K562 (cell line): ENCODE measurements around the gene SESN2. TPM values are rescaled to one million over a fixed set of nuclear protein-coding genes. Genes with fewer than 3 reads are reported as not detected.

ENCODE experiments used
- ATAC-seq: fragments of 200-7000 bp; cut with Tn5 transposase; 3 replicates; pipeline ENCODE4 v1.9.1; 2020; ENCODE audit warnings: moderate library complexity
- BruUV-seq: library from RNA; stranded (reverse); fragments of 400-500 nt; replicated peaks from 2 replicates; lab custom pipeline; 2021; lab: Mats Ljungman, UMichigan
- CTCF ChIA-PET: fragments of 300-600 bp; formaldehyde crosslinking; extraction: SDS; loops from one replicate; lab custom pipeline; 2021; ENCODE audit warnings: low intra/inter-chr PET ratio; lab: Yijun Ruan, JAX
- POLR2A ChIA-PET: fragments of 300-600, 350-650 bp; sonication (Branson Sonifier 250); formaldehyde crosslinking; extraction: SDS; loops from one replicate; lab custom pipeline; 2021; ENCODE audit warnings: antibody characterized with exemption, inconsistent platforms; lab: Yijun Ruan, JAX
- DNase-seq, 4 experiments: peaks; one replicate each; pipeline versions ENCODE4 v3.0.0 to v3.0.0-alpha.2; 2011 to 2018; ENCODE audit warnings: low spot score in 3 of 4, mixed read lengths in 3 of 4; ENCODE audit errors: extremely low read depth in 1 of 4
- FAIRE-seq: peaks from 2 replicates; lab custom pipeline; 2011; peaks lifted over from hg19 to GRCh38; lab: Jason Lieb, UNC
- H2AFZ ChIP-seq: 2 replicates; pipeline ENCODE4 v1.6.0; 2011; ENCODE audit warnings: low read depth, low read length, control low read depth, inconsistent platforms
- H3K27ac ChIP-seq: fragments of 200-600 bp; 3 replicates; pipeline ENCODE4 v1.8.0; 2011; ENCODE audit warnings: low read depth, mild to moderate bottlenecking, control low read depth, inconsistent platforms, low read length, moderate library complexity, mixed read lengths; ENCODE audit errors: extremely low read depth
- H3K27me3 ChIP-seq, 2 experiments: fragments of 300-600 bp in 1 of 2; 2 replicates in 1 of 2; 3 replicates in 1 of 2; pipeline versions ENCODE4 v1.6.0 to v1.8.0; 2011; ENCODE audit warnings: inconsistent platforms in 2 of 2, low read length in 2 of 2, mild to moderate bottlenecking in 1 of 2, mixed read lengths in 1 of 2, moderate library complexity in 1 of 2; ENCODE audit not compliant: control insufficient read depth in 2 of 2, insufficient read depth in 2 of 2
- H3K36me3 ChIP-seq: fragments of 300-600 bp; 3 replicates; pipeline ENCODE4 v1.8.0; 2011; ENCODE audit warnings: mild to moderate bottlenecking, low read length, inconsistent platforms; ENCODE audit not compliant: control insufficient read depth, insufficient read depth
- H3K4me1 ChIP-seq, 2 experiments: fragments of 200-600 bp in 1 of 2; replicated peaks in 1 of 2; 2 replicates in 1 of 2; 3 replicates in 1 of 2; pipeline versions ENCODE4 v1.5.1 to v1.8.0; 2011; ENCODE audit warnings: inconsistent platforms in 2 of 2, low read length in 2 of 2, mild to moderate bottlenecking in 1 of 2, mixed read lengths in 1 of 2, moderate library complexity in 1 of 2; ENCODE audit not compliant: control insufficient read depth in 2 of 2, insufficient read depth in 2 of 2
- H3K4me2 ChIP-seq: 2 replicates; pipeline ENCODE4 v1.6.1; 2011; ENCODE audit warnings: low read length, control low read depth, inconsistent platforms, mixed read lengths; ENCODE audit not compliant: insufficient read depth
- H3K4me3 ChIP-seq: fragments of 200-600 bp; sonication (generic), shearing (Covaris generic); 2 replicates; pipeline ENCODE4 v1.5.1; 2016; ENCODE audit warnings: control low read depth, inconsistent platforms
- H3K79me2 ChIP-seq: fragments of 200-600 bp; 3 replicates; pipeline ENCODE4 v1.8.0; 2011; ENCODE audit warnings: low read length, inconsistent platforms; ENCODE audit not compliant: control insufficient read depth, insufficient read depth
- H3K9ac ChIP-seq, 2 experiments: 2 replicates each; pipeline versions ENCODE4 v1.6.0 to v1.6.1; 2011; ENCODE audit warnings: low read depth in 2 of 2, low read length in 2 of 2, control low read depth in 1 of 2, inconsistent platforms in 1 of 2, mild to moderate bottlenecking in 1 of 2, mixed read lengths in 1 of 2; ENCODE audit not compliant: insufficient read depth in 1 of 2
- H3K9me1 ChIP-seq: one replicate; pipeline ENCODE4 v1.6.0; 2011; ENCODE audit warnings: inconsistent platforms, mild to moderate bottlenecking, low read length, moderate library complexity; ENCODE audit not compliant: control insufficient read depth, insufficient read depth
- H3K9me3 ChIP-seq: replicated peaks from 2 replicates; pipeline ENCODE4 v1.5.1; 2011; ENCODE audit warnings: low read depth, low read length, inconsistent platforms; ENCODE audit not compliant: control insufficient read depth, insufficient read depth
- H4K20me1 ChIP-seq: replicated peaks from 2 replicates; pipeline ENCODE4 v1.6.1; 2011; ENCODE audit warnings: low read length, inconsistent platforms, mixed read lengths; ENCODE audit not compliant: control insufficient read depth, insufficient read depth
- DPF2 ChIP-seq: fragments of 450-650 bp; IDR thresholded peaks from 2 replicates; pipeline ENCODE4 v1.6.1; 2016
- EP400 ChIP-seq: fragments of 450-650 bp; IDR thresholded peaks from 2 replicates; pipeline ENCODE4 v1.6.1; 2017; ENCODE audit warnings: antibody characterized with exemption, mild to moderate bottlenecking, moderate library complexity
- ETV1 ChIP-seq: fragments of 450-650 bp; conservative IDR thresholded peaks from 2 replicates; pipeline ENCODE4 v1.6.1; 2016; ENCODE audit warnings: missing genetic modification characterization, control low read depth, low read depth, missing compliant biosample characterization
- KLF13 ChIP-seq: fragments of 450-650 bp; IDR thresholded peaks from 2 replicates; pipeline ENCODE4 v1.6.1; 2016; ENCODE audit warnings: missing genetic modification characterization, low read depth, mild to moderate bottlenecking, missing compliant biosample characterization, moderate library complexity, borderline replicate concordance
- LEF1 ChIP-seq: fragments of 450-650 bp; IDR thresholded peaks from 2 replicates; pipeline ENCODE4 v1.6.1; 2016; ENCODE audit warnings: mild to moderate bottlenecking
- PCBP1 ChIP-seq: fragments of 200-400 bp; formaldehyde crosslinking; IDR thresholded peaks from 2 replicates; pipeline ENCODE4 v1.6.1; 2018; ENCODE audit warnings: mild to moderate bottlenecking, low read depth, low read length; ENCODE audit not compliant: poor library complexity, severe bottlenecking
- PCBP2 ChIP-seq: fragments of 200-400 bp; formaldehyde crosslinking; IDR thresholded peaks from 2 replicates; pipeline ENCODE4 v1.6.1; 2018; ENCODE audit warnings: low read length, low read depth, mild to moderate bottlenecking, moderate library complexity; ENCODE audit not compliant: poor library complexity, severe bottlenecking
- POLR2B ChIP-seq: fragments of 450-650 bp; IDR thresholded peaks from 2 replicates; pipeline ENCODE4 v1.6.1; 2018; ENCODE audit warnings: low read depth; ENCODE audit not compliant: partially characterized antibody
- RCOR1 ChIP-seq, 2 experiments: IDR thresholded peaks; 2 replicates each; pipeline ENCODE4 v1.6.1; 2012; ENCODE audit warnings: low read depth in 2 of 2, low read length in 2 of 2, borderline replicate concordance in 1 of 2, improper control_type of control experiment in 1 of 2
- SIX5 ChIP-seq, 2 experiments: IDR thresholded peaks; 2 replicates each; pipeline ENCODE4 v1.6.1; 2011; ENCODE audit warnings: low read length in 2 of 2, borderline replicate concordance in 1 of 2, low read depth in 1 of 2, mild to moderate bottlenecking in 1 of 2, moderate library complexity in 1 of 2; ENCODE audit not compliant: insufficient read depth in 1 of 2
- TAF9B ChIP-seq: fragments of 450-650 bp; IDR thresholded peaks from 2 replicates; pipeline ENCODE4 v1.6.1; 2018; ENCODE audit warnings: mild to moderate bottlenecking; ENCODE audit not compliant: partially characterized antibody
- TCF15 ChIP-seq: fragments of 250-450 bp; sonication (Bioruptor Pico); IDR thresholded peaks from 2 replicates; pipeline ENCODE4 v1.8.0; 2022; ENCODE audit warnings: moderate library complexity, mild to moderate bottlenecking, inconsistent platforms
- ZBTB7A ChIP-seq: IDR thresholded peaks from 2 replicates; pipeline ENCODE4 v1.6.1; 2011; ENCODE audit warnings: low read depth, mild to moderate bottlenecking, low read length, moderate library complexity, borderline replicate concordance; ENCODE audit not compliant: control insufficient read depth
- ZNF263 ChIP-seq: sonication (generic); formaldehyde crosslinking; IDR thresholded peaks from 2 replicates; pipeline ENCODE4 v1.8.0; 2022; ENCODE audit warnings: mild to moderate bottlenecking, missing genetic modification reagents, borderline replicate concordance
- ZNF347 ChIP-seq: fragments of 450-650 bp; formaldehyde crosslinking; IDR thresholded peaks from 2 replicates; pipeline ENCODE4 v1.4.0; 2020; ENCODE audit warnings: low read depth, mild to moderate bottlenecking, moderate library complexity
- ZNF592 ChIP-seq: fragments of 450-650 bp; IDR thresholded peaks from 2 replicates; pipeline ENCODE4 v1.6.1; 2017; ENCODE audit warnings: antibody characterized with exemption, mild to moderate bottlenecking
- WGBS: fragments of 100-300 bp; shearing (Covaris generic); methylation state at CpG from one replicate; pipeline ENCODE4 v1.1.6; 2016; ENCODE audit warnings: low coverage, mixed read lengths; ENCODE audit not compliant: insufficient coverage; ENCODE audit errors: missing lambda C conversion rate; 5-methylcytosine and 5-hydroxymethylcytosine counted together
- in situ Hi-C: fragments of 300-500 bp; cut with MboI; formaldehyde crosslinking; loops from 4 replicates; pipeline ENCODE4 v1.15.0; 2018; ENCODE audit warnings: inconsistent platforms, mixed read lengths
- intact Hi-C: fragments of 100-400 bp; cut with micrococcal nuclease; formaldehyde crosslinking; loops from 2 replicates; pipeline ENCODE4 v1.14.2; 2022
- polyA plus RNA-seq, 8 experiments: library from polyadenylated mRNA; depleted of rRNA in 4 of 8; stranded (reverse) in 5 of 8; unstranded in 3 of 8; fragments of >200 nt; fragmentation: Nextera tagmentation in 2 of 8; fragmentation: Illumina TruSeq in 1 of 8; extraction: Ambion mirVana in 2 of 8; extraction: Trizol in 1 of 8; gene quantifications; 2 replicates each; pipeline versions ENCODE4 v1.2.1 to v1.2.3, GENCODE V29; 2011 to 2014; ENCODE audit warnings: inconsistent platforms in 1 of 8, missing spikeins in 1 of 8
- total RNA-seq, 7 experiments: library from RNA; depleted of rRNA in 6 of 7; stranded (reverse); fragments of >200 nt in 6 of 7; fragmentation: Illumina TruSeq in 2 of 7; extraction: Trizol in 2 of 7; gene quantifications; 2 replicates each; pipeline versions ENCODE4 v1.2.1 to v1.2.3, GENCODE V29; 2011 to 2021; ENCODE audit warnings: low replicate concordance in 1 of 7

The SESN2 gene
- total and polyA plus RNA-seq, 9 of the 15 experiments (the other 6 are each of a cell fraction or from before 2014, with no cell fraction given): 3.7 to 71.3 (median 16.8) TPM

GRCh38 chr1:28246427-28246832 lies 12.9 kb upstream of the SESN2 start:
- DNase-seq (no peak), FAIRE-seq (no peak), ATAC-seq (no peak)
- CTCF ChIA-PET: no interaction called here
- H2AFZ ChIP-seq: peak overlapping the region; percentile 70
- peak overlapping the region; percentile 79 for H3K4me2 ChIP-seq
- in situ Hi-C loops: no loop called here
- peak overlapping the region; percentile 44 for H3K4me3 ChIP-seq
- H3K4me1 ChIP-seq: peaks cover 12 to 40% of the 10 kb centered on the region in 2 experiments
- H3K9ac ChIP-seq: peak overlapping the region; percentile 68 to 71; a peak in 3 of 4 replicates
- 21% methylated on average over 11 of the region's 11 CpGs for WGBS
- H3K27me3 ChIP-seq: no peaks in the 10 kb centered on the region
- H4K20me1 ChIP-seq: no peaks in the 10 kb centered on the region
- TSS peak; percentile 89 for BruUV-seq
- intact Hi-C loops: loop anchor here (5.0 kb wide), 3 partner anchors 81 to 271 kb away; partner anchors contain the start of gene MED18
- H3K27ac ChIP-seq: peak overlapping the region; percentile 66
- no peaks in the 10 kb centered on the region for H3K9me1 ChIP-seq
- POLR2A ChIA-PET: interaction anchor here (0.7 to 10.6 kb wide), 5 partner anchors 10 to 335 kb away, joined by 3 to 245 read pairs (median 5); partner anchors contain the start of genes ATP5IF1 and SESN2
- H3K9me3 ChIP-seq: no peaks in the 10 kb centered on the region
- no peaks in the 10 kb centered on the region for H3K36me3 ChIP-seq
- H3K79me2 ChIP-seq: peaks cover 4% of the 10 kb centered on the region; the same call in 2 of the 3 replicates
- TF ChIP-seq LEF1 (no peak; the same call in 1 of the 2 replicates), TCF15 (CRISPR knock-in tag) (no peak), RCOR1 (IDR thresholded peaks at IDR 0.05; ENCODE audit: borderline replicate concordance in 1 of 2, low read depth in 2 of 2, low read length in 2 of 2) (no peak), EP400 (peak; percentile 60), POLR2B (no peak), TAF9B (no peak), ZNF347 (CRISPR knock-in tag) (no peak), SIX5 (IDR thresholded peaks at IDR 0.05; ENCODE audit: borderline replicate concordance in 1 of 2, insufficient read depth in 1 of 2, low read depth in 1 of 2, low read length in 2 of 2) (no peak), ZBTB7A (no peak), PCBP1 (no peak), ETV1 (tag) (0 out of 2 replicates have a peak, but pooled peaks have one; percentile 26), ZNF592 (no peak), PCBP2 (no peak), KLF13 (tag) (no peak), DPF2 (peak; percentile 60; the same call in 1 of the 2 replicates), ZNF263 (CRISPR knock-in tag) (no peak)
